Ishikawa (cell line): ENCODE measurements around the gene PIBF1.

Experiments used
- CEBPB ChIP-seq: IDR thresholded peaks from 2 replicates; pipeline ENCODE4 v1.6.1; 2012
- CREB1 ChIP-seq: IDR thresholded peaks from 2 replicates; pipeline ENCODE4 v1.6.1; 2012; ENCODE audit warnings: low read depth
- EGR1 ChIP-seq: IDR thresholded peaks from 2 replicates; pipeline ENCODE4 v1.6.1; 2012
- EP300 ChIP-seq: IDR thresholded peaks from 2 replicates; pipeline ENCODE4 v1.6.1; 2012; ENCODE audit warnings: borderline replicate concordance
- FOXM1 ChIP-seq: IDR thresholded peaks from 2 replicates; pipeline ENCODE4 v1.6.1; 2012; ENCODE audit warnings: low read depth, borderline replicate concordance
- NFIC ChIP-seq: IDR thresholded peaks from 2 replicates; pipeline ENCODE4 v1.6.1; 2012
- RAD21 ChIP-seq: IDR thresholded peaks from 2 replicates; pipeline ENCODE4 v1.6.1; 2012; ENCODE audit warnings: low read depth
- TAF1 ChIP-seq: IDR thresholded peaks from 2 replicates; pipeline ENCODE4 v1.6.1; 2012; ENCODE audit warnings: low read depth, mild to moderate bottlenecking
- TCF12 ChIP-seq: IDR thresholded peaks from 2 replicates; pipeline ENCODE4 v1.6.1; 2012; ENCODE audit warnings: low read depth
- YY1 ChIP-seq: IDR thresholded peaks from 2 replicates; pipeline ENCODE4 v1.6.1; 2012; ENCODE audit warnings: low read depth
- ZBTB7A ChIP-seq: IDR thresholded peaks from 2 replicates; pipeline ENCODE4 v1.6.1; 2012; ENCODE audit warnings: low read depth
- TF ChIP-seq, protein P1 (sequence below): IDR thresholded peaks from 2 replicates; pipeline ENCODE4 v1.6.1; 2012; ENCODE audit warnings: low read depth, mild to moderate bottlenecking
- TF ChIP-seq, protein P2 (sequence below): IDR thresholded peaks from 2 replicates; pipeline ENCODE4 v1.6.1; 2012

DNA sequence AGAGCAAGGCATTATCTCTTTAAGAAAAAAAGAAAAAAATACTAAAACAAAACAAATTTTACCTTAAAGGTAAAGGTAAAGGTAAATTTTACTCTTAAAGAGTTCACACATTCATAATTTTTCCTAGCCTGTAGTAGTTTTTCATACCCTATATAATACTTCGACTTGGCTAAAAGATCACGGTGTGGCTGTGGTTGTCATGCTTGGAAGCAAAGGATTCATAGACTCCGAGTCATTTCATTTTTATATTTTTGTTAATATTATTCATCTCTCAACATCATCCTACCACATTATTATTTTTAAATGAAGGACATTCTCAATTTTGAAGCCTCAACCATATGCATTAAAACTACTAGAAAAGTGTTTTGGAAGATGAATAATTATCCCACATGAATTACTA lies 52.7 kb downstream of the PIBF1 start:
- TF ChIP-seq NFIC, result no peak
- TF ChIP-seq, protein P1, sequence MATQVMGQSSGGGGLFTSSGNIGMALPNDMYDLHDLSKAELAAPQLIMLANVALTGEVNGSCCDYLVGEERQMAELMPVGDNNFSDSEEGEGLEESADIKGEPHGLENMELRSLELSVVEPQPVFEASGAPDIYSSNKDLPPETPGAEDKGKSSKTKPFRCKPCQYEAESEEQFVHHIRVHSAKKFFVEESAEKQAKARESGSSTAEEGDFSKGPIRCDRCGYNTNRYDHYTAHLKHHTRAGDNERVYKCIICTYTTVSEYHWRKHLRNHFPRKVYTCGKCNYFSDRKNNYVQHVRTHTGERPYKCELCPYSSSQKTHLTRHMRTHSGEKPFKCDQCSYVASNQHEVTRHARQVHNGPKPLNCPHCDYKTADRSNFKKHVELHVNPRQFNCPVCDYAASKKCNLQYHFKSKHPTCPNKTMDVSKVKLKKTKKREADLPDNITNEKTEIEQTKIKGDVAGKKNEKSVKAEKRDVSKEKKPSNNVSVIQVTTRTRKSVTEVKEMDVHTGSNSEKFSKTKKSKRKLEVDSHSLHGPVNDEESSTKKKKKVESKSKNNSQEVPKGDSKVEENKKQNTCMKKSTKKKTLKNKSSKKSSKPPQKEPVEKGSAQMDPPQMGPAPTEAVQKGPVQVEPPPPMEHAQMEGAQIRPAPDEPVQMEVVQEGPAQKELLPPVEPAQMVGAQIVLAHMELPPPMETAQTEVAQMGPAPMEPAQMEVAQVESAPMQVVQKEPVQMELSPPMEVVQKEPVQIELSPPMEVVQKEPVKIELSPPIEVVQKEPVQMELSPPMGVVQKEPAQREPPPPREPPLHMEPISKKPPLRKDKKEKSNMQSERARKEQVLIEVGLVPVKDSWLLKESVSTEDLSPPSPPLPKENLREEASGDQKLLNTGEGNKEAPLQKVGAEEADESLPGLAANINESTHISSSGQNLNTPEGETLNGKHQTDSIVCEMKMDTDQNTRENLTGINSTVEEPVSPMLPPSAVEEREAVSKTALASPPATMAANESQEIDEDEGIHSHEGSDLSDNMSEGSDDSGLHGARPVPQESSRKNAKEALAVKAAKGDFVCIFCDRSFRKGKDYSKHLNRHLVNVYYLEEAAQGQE, result no peak
- TF ChIP-seq ZBTB7A, result no peak
- no peak for TF ChIP-seq CREB1
- no peak for TF ChIP-seq TCF12
- no peak for TF ChIP-seq YY1
- no peak for TF ChIP-seq EP300
- no peak for TF ChIP-seq RAD21
- TF ChIP-seq, protein P2, sequence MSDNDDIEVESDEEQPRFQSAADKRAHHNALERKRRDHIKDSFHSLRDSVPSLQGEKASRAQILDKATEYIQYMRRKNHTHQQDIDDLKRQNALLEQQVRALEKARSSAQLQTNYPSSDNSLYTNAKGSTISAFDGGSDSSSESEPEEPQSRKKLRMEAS, result no peak
- no peak for TF ChIP-seq CEBPB
- TF ChIP-seq EGR1, result no peak
- TF ChIP-seq FOXM1, result no peak
- no peak for TF ChIP-seq TAF1
